Fibroblast of villous mesenchyme (primary cell): Measurements from ENCODE around the gene ZNF664. TPM values are rescaled to one million over a fixed set of nuclear protein-coding genes. Genes with fewer than 3 reads are reported as not detected.
A peak's percentile ranks its signal among the peaks of the same experiment; 100 is the strongest.

Experiments
- DNase-seq: peaks from one replicate; pipeline ENCODE4 v3.0.0-alpha.2; 2010; ENCODE audit warnings: low read depth
- H3K4me3 ChIP-seq: 2 replicates; pipeline ENCODE4 v1.5.1; 2011; ENCODE audit warnings: low read depth, mild to moderate bottlenecking, low read length
- small RNA-seq: library from RNA; depleted of rRNA; stranded (forward); fragments of <200 nt; gene quantifications from one replicate; pipeline ENCODE3, GENCODE V24; 2012
- total RNA-seq: library from RNA; depleted of rRNA; stranded (reverse); fragments of >200 nt; gene quantifications from 2 replicates; pipeline ENCODE4 v1.2.3, GENCODE V29; 2012
- TF ChIP-seq, protein P1 (sequence below): IDR thresholded peaks from 2 replicates; pipeline ENCODE4 v1.5.1; 2012; ENCODE audit warnings: low read depth, mild to moderate bottlenecking, low read length; ENCODE audit not compliant: insufficient read depth

ZNF664 gene
- total RNA-seq, 1 donor, result 46.2 TPM

DNA sequence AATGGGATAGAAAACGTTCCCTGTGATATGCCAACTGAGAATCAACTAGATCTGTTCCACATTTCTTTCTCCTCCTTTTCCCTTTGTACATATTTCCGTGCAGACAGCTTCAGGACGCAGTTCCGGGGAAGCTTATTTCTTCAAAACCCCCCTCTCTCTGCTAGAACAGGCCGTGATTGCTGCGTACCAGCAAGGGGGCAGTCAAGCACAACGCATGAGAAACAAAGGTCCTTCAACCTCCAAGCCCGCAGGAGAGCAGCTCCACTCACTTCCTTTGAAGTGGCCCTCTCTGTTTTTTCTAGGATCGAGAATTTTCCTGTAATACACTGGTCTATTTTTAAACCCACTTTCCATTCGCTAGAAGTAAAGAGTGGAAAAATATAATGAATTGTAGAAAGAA is 80.8 kb downstream of the ZNF664 start:
- peak; percentile 76 for DNase-seq
- H3K4me3 ChIP-seq, result no peak overlapping the region

DNA sequence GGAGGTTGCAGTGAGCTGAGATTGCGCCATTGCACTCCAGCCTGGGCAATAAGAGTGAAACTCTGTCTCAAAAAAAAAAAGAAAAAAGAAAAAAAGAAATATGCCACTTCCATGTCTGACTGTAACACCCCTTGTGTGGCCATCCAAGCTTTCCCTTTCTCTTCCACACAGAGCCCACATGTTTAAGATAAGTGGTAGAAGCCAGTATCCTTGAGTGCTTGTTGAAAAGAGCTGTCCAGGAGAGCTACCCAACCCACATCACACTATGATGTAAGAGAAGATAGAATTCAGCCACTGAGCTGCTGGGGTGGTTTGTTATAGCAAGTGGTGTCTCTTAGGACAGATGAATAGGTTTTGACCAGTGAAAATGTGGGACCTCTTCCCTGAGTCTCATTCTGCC is 82.1 kb downstream of the ZNF664 start:
- TF ChIP-seq, protein P1, sequence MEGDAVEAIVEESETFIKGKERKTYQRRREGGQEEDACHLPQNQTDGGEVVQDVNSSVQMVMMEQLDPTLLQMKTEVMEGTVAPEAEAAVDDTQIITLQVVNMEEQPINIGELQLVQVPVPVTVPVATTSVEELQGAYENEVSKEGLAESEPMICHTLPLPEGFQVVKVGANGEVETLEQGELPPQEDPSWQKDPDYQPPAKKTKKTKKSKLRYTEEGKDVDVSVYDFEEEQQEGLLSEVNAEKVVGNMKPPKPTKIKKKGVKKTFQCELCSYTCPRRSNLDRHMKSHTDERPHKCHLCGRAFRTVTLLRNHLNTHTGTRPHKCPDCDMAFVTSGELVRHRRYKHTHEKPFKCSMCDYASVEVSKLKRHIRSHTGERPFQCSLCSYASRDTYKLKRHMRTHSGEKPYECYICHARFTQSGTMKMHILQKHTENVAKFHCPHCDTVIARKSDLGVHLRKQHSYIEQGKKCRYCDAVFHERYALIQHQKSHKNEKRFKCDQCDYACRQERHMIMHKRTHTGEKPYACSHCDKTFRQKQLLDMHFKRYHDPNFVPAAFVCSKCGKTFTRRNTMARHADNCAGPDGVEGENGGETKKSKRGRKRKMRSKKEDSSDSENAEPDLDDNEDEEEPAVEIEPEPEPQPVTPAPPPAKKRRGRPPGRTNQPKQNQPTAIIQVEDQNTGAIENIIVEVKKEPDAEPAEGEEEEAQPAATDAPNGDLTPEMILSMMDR, result no peak
- H3K4me3 ChIP-seq, result no peak overlapping the region
- no peak for DNase-seq

More for the DNA sequence above, 80.8 kb downstream of the ZNF664 start:
- TF ChIP-seq, protein P1, result peak; percentile 73

DNA sequence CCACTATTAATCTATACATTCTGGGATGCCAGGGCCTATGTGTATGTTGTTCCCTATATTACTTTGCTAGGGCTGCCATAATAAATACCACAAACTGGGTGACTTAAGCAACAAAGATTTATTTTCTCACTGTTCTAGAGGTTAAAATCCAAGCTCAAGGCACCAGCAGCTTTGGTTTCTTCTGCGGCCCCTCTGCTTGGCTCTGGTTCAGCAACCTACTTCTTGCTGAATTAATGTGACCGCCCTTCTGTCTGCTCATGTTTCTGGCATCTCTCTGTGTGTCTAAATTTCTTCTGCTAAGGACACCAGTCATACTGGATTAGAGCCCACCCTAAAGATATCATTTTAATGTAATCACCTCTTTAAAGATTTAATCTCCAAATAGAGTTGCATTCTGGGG is 84.7 kb downstream of the ZNF664 start:
- H3K4me3 ChIP-seq, result no peak overlapping the region
- DNase-seq, result no peak
- TF ChIP-seq, protein P1, result no peak

DNA sequence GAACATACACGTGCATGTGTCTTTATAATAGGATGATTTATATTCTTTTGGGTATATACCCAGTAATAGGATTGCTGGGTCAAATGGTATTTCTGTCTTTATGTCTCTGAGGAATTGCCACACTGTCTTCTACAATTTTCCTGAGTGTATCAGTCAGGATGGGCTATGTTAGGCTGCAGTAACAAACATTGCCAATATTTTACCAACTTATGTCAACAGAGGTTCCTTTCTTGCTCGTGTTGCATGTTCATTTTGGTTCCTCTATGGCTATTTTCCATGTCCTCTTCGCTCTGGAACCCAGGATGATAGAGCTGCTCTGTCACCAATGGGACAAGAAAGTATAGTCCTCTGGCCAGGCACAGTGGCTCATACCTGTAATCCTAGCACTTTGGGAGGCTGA is 86.7 kb downstream of the ZNF664 start:
- H3K4me3 ChIP-seq, result no peak overlapping the region
- DNase-seq, result no peak
- TF ChIP-seq, protein P1, result no peak

Small RNA genes within 50 kb of the gene (small RNA-seq; reads per million reads assigned to genes)
- gene AC068790.4, result not detected
- gene AC068790.6, result not detected

Other genes starting within 250 kb of the ZNF664 start
- gene DNAH10, start 210.9 kb upstream of the ZNF664 start, total RNA-seq, result 0.43 and 0.64 TPM in 2 replicates
- gene CCDC92, start 384 bp upstream of the ZNF664 start, total RNA-seq, result 8.2 and 10.0 TPM in 2 replicates